DMS153 treated with DMSO at 0.1 percent for 48 hours (cell line): ENCODE results near the gene BEST4.
"Not testable (repeated sequence)": the region's sequence is repeated elsewhere in the genome, so short reads cannot be mapped to it uniquely, and the experiment has no call there.

Experiments used
- DNase-seq: peaks from one replicate; lab custom pipeline; 2025; ENCODE audit not compliant: unreplicated experiment; lab: John Stamatoyannopoulos, UW

BEST4 gene

DNA sequence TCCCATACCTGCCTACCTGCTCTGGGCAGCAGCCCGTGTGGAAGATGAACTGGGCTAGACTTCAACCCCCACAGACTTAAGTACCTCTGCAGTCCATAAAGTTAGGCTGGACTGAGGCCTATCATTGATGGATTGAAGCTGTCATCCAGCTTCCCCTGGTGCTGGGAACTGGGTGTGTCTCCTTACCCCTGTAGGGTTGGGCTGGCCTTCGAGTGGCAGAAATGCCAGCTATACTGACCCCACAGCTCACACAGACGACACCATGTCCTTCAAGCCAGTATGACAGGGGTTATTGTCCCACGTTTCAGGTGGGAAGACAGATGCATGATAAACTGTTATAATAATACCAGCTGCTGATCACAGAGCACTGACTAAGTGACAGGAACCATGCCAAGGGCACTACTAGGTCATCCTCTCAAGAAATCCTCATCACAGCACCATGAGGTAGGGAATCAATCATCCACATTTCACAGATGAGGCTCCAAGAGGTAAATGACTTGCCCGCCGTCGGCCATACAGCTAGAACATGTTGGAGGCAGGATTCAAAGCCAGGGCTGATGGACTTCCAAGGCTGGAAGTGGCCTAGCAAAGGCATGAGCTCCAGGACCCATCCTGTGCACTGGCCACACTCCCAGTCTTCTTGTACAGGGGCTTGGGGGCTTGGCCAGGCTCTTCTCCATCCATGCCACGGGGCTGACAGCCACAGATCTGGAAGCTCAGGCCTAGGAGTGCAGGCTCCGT, at the start of gene BEST4:
TSS of gene BEST4 (minus strand) at position 51 of the 741 bp plus-strand sequence. CDS start 465 bp downstream, outside the sequence.
- no peak for DNase-seq

GRCh38 chr1:44835738-44836675, 48.0 kb upstream of the BEST4 start:
- peak; percentile 83 for DNase-seq

DNA sequence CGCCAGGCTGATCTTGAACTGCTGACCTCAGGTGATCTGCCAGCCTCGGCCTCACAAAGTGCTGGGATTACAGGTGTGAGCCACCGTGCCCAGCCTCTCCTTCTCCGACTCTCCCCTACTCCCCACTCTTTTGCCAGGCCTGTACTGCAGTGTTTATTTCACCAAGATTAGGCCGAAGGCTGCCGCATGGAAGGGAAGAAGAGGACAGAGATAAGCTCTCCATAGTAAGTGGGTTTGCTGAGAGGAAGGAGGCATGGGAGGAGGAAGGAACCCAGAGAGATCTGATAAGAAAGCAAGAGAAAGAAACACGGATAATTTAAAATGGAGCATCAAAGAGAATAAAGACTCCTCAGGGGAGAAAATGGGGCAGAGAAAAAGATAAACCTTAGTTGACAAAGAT, 46.4 kb upstream of the BEST4 start:
- DNase-seq = no peak

DNA sequence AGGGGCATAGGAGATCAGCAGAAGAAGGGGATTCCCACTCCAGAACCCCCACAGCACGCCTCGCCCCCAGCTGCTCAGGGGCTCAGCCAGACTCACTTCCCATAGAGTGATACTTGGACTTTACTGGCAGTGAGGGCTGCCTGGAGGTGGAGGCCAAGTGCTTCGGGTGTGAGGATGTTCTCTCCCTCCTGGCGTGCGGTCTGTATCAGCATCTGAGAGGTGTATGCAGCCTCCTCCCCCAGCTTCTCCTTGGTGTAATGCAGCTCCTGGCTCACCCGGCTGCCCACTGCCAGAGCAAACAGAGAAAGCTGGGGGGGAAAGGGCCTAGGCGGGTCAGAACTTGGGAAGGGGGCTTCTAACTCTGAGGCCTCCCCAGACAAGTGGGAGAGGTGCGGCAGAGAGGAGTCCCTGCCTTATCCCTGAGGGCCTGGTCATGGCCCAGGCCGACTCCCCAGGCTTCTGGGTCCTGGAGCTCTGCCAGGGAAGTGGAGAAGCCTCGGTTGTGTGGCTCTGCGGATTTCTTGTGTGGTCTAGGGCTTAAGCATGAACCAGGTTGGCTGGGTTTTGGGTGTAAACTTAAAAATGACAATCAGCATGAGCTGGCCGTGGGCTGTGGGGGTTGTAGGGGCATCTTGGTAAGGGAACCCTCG, 44.2 kb upstream of the BEST4 start:
- DNase-seq = no peak

DNA sequence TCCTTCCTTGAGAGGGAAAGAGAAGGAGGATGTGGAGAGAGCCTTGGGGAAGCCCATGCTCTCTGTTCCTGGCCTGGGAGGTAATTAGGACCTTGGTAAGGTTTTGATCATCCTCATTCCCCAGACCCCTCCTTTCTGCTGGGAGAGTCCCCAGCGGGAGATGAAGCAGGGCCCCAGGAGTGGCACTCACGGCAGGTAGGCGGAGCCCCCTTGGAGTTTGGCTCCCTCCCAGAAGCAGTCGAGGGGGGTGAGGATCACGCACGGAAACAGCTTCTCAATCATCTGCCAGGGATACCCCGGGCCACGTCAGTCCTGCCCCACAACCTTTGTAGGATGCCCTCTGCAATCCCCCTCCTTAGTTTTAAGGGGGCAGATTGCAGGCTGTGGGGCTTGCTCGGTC, 43.5 kb upstream of the BEST4 start:
- no peak for DNase-seq

DNA sequence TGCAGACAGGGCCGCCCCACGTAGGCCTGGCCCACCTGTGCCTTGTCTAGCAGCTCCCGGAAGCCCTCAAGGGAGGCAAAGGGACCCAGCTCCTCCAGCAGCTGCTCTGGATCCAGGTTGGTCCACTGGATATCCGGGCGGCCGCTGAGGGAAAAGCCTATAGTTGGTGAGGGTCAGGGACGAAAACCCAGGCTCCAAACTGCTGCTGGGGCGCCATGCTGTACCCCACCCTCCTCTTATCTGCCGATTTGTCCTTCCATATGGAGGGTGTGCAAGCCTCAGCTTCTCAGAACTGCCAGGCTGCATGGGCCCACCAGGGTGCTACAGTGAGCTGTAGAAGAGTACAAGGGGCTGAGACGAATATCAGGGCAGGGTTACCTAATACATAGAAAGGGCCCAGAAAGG, 42.9 kb upstream of the BEST4 start:
- DNase-seq = no peak

GRCh38 chr1:44829506-44830384, 41.8 kb upstream of the BEST4 start:
- no peak for DNase-seq

DNA sequence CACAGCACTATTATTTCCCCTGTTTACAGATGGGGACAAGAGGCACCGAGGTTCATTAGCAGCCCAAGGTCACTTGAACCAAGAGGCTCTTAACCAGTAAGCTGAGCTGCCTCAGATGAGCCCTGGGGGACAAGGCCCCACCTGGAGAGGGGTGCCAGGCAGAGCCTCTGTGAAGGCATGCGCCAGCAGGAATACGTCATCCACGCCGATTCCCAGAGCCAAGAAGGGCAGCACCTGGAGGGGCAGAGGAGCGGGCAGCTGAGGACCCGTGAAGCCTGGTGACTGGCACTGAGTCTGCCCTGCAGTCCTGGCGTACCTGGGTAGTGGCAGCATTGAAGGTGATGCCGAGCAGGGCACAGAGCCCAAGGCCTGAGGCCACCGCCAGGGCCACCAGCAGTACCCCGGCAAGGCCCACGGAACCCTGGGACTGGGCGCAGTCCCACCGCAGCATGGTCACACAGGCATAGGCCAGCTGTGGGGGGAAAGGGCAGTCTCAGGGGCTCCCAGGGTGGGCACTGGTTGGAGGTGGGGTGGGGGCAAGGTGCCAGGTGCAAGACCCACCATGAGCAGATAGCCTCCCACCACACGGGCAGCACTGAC, 41.0 kb upstream of the BEST4 start:
- no peak for DNase-seq

GRCh38 chr1:44828003-44828651, 40.2 kb upstream of the BEST4 start:
- no peak for DNase-seq

DNA sequence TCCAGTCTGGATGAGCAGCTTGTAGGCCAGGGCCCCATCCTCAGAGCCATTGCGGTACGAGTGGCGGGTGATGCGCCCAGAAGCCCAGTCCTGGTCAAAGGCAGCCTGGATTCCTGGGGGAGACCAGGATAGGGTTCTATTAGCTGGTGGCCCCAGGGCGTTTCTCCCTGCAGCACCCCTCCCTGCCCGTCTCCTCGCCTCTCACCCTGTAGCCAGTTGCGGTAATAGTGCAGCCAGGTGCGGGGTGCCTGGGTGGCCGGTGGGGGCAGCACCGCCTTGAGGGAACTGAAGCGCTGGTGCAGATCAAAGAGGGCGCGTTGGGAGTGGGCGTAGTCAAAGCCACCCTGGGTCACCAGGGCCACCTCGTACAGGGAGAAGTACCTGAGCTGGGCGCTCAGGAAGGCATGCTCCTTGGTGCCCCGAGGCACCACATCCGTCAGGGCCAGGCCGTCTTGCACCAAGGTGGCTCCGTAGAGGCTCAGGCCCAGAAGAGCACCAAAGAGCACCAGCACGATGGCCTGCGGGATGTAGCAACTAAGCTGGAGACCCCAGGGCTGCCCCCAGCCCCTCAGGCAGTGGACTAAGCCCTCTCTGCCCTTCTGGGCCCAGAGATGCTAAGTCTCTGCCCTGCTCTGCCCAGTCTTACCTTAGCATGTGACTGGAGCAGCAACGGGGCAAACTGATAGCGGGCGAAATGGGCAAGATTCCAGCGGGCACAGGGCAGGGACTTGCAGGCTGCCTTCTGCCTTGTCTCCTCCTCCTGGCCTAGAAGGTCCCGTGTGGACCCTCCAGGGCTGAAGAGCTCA, 39.4 kb upstream of the BEST4 start:
- no peak for DNase-seq

DNA sequence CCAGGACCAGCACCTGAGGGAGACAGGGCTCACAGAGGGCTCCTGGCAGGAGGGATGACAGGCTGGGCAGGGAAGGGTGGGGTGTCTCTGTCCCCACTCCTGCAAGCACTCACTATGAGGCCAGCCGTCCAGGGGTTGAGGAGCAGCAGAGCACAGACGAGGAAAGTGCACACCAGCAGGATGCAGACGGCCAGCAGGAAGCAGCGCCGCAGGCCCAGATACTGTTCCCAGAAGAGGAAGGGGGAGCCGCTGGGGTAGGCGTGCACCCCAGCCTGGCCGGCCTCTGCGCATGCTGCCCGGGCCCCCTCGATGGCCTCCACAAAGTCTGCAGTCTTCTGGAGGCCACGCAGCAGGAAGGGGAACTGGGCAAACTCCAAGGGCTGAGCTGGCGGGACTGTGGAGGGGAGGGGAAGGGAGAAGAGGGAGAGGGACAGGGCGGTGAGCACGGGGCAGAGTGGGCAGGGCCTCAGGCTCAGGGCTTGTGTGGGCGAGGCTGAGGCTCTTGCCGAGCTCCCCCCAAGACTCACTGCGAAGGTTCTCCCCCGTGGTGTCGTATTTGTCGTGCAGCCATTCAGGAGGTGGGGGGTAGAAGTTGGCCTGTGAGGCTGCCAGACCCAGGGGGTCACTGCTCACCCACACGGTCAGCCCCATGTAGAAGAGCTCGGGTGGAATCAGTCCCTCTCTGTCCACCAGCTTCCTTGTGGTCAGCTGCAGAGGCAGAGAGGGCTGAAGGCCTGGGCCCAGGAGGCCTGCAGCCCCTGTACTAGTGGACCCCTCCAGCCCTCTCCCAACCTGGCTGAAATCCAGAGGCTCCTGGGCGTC, 38.6 kb upstream of the BEST4 start:
- DNase-seq = no peak

DNA sequence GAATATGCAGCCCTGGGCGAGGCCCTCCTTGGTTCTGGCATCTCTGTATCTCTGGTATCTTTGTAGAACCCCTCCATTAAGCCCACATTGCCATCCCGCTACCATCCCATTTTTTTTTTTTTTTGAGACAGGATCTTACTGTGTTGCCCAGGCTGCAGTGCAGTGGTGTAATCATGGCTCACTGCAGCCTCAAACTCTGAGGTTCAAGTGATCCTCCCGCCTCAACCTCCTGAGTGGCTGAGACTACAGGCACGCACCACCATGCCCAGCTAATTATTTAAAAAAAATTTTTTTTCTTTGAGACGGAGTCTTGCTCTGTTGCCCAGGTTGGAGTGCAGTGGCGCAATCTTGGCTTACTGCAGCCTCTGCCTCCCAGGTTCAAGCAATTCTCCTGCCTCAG, 36.4 kb upstream of the BEST4 start:
- DNase-seq = not testable (repeated sequence)

DNA sequence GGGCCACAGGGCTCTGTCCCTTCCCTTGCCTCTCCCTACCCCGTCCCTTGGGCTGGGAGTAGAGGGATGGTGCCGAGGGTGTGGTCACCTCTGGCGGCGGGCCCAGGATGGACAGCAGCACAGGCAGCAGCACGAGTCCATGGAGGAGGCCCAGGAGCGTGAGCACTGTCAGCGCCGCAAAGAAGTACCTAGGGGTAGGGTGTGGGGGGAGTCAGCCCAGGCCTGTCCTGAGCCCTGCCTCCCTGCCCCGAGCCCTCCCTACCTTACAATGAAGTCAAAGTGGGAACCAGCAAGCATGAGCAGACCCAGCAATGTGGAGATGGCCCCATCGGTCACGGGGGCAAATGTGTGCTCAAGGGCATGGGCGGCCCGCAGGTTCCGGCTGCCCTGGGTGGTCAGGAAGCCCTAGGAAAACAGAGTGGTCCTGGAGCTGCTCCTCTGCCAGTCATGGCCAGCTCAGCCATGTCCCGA, 35.0 kb upstream of the BEST4 start:
- no peak for DNase-seq

GRCh38 chr1:44822131-44822701, 34.2 kb upstream of the BEST4 start:
- no peak for DNase-seq

- DNase-seq = no peak
Measured at GRCh38 chr1:44821240-44821715, 33.3 kb upstream of the BEST4 start.

DNA sequence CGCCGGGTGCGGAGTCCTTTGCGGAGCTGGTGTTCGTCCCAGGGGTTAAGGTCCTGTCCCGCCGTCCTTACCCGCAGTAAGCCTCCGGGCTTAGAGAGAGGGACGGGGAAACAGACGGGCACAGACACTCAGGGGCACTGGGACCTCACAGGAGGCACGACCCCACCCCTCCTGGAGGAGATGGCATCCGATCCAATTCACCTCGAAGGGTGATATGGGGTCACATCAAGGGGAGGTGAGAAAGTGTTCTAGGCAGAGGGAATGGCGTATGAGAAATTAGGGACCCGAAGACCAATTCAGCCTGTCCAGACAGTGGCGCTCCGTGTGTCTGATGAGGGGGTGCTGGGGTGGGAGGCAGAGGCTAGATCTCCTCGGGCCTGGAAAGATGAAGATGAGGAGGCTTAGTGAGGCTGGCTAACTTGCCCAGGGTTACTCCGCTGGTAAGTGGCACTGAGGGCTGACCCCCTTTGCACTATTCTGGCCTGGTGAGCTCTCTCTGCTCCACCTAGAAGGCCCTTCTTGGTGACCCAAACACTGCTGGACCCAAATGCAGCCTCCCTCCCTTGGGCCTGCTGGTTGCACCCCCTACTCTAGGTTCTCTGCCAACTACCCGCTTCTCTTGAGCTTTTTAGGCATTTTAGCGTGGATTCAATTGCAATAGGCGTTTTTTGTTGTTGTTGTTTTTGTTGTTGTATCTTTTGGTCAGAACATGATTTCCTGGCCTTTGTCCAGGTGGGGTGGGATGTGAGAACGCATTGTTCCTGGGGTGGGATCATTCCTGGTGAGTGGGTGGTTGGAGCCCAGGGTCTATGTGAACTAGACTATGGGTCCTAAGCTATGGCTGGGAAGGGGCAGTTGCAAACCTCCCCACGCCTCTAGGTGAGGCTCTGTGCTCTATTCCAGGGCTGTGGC, 32.6 kb upstream of the BEST4 start:
- DNase-seq = no peak
